Sigmoid colon (tissue), 4 donors: ENCODE data around the gene HOOK2.

Source experiments
- EP300 ChIP-seq, 4 donors: sonication (generic); formaldehyde crosslinking; IDR thresholded peaks; one replicate each; pipeline ENCODE4 v1.6.1; 2017; ENCODE audit warnings: antibody characterized with exemption in 4 of 4
- POLR2A ChIP-seq, 2 donors: fragments of 450-650 bp; IDR thresholded peaks; one replicate each; pipeline ENCODE4 v1.6.1; 2016; ENCODE audit warnings: antibody characterized with exemption in 2 of 2, mild to moderate bottlenecking in 2 of 2, moderate library complexity in 2 of 2
- POLR2AphosphoS5 ChIP-seq, 4 donors: sonication (generic); formaldehyde crosslinking; IDR thresholded peaks; one replicate each; pipeline ENCODE4 v1.6.1; 2017; ENCODE audit warnings: antibody characterized with exemption in 4 of 4

DNA sequence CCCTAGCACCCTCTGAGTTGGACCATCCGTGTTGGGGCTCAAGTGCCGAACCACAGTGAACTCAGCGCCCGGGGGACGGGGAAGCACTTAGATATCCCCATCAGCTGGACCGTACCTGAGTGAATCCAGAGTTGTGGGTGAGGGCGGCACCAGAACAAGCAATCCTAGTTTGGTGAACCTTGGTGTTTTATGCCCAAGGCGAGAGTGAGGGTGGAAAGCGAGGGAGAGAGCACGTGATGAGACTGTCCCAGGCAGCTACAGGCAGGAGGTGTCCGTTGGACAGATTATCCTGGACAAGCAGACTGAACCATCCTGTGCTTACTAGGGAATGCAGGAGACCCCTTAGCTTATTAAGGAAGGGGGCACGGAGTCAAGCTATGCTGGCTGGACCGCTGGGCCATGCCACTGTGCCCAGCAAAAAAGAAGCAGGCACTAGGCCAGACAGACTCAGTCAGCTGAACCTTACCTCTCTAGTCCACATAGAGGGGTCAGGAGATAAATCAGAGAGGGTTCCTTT, 37.5 kb downstream of the HOOK2 start:
- TF ChIP-seq POLR2AphosphoS5 (IDR thresholded peaks at IDR 0.05) (no peak), EP300 (IDR thresholded peaks at IDR 0.05) (no peak), POLR2A (IDR thresholded peaks at IDR 0.05) (no peak)
